PC-3 (cell line): ENCODE measurements around the gene BAIAP2L2. TPM values are rescaled to one million over a fixed set of nuclear protein-coding genes. Genes with fewer than 3 reads are reported as not detected.
"Not testable (repeated sequence)": the region's sequence is repeated elsewhere in the genome, so short reads cannot be mapped to it uniquely, and the experiment has no call there.

Experiments used
- ATAC-seq: fragments of 200-7000 bp; cut with Tn5 transposase; 2 replicates; pipeline ENCODE4 v1.9.1; 2020; ENCODE audit warnings: mild to moderate bottlenecking, moderate library complexity
- BruUV-seq: library from RNA; stranded (reverse); fragments of 400-500 nt; replicated peaks from 2 replicates; lab custom pipeline; 2021; lab: Mats Ljungman, UMichigan
- CTCF ChIA-PET: fragments of 300-600 bp; sonication (Branson Sonifier 250); formaldehyde crosslinking; loops from one replicate; lab custom pipeline; 2022; ENCODE audit warnings: antibody characterized with exemption; lab: Charles Lee
- POLR2A ChIA-PET: fragments of 300-600 bp; sonication (Branson Sonifier 250); formaldehyde crosslinking; loops from one replicate; lab custom pipeline; 2022; ENCODE audit warnings: antibody characterized with exemption; ENCODE audit not compliant: unreplicated experiment; lab: Charles Lee
- DNase-seq: peaks from one replicate; pipeline ENCODE4 v3.0.0-alpha.2; 2015
- H2AFZ ChIP-seq: fragments of 300-600 bp; sonication (generic); 2 replicates; pipeline ENCODE4 v1.6.0; 2016; ENCODE audit warnings: antibody characterized with exemption, low read length
- H3F3A ChIP-seq: fragments of 300-600 bp; sonication (generic); one replicate; pipeline ENCODE4 v1.6.0; 2017; ENCODE audit warnings: antibody characterized with exemption, low read length, control low read depth, mild to moderate bottlenecking; ENCODE audit not compliant: unreplicated experiment
- H3K27ac ChIP-seq: fragments of 300-600 bp; sonication (generic); 2 replicates; pipeline ENCODE4 v1.5.1; 2016; ENCODE audit warnings: mild to moderate bottlenecking, low read length
- H3K27me3 ChIP-seq: fragments of 300-600 bp; sonication (generic); 2 replicates; pipeline ENCODE4 v1.6.1; 2016; ENCODE audit warnings: low read length, mixed read lengths
- H3K36me3 ChIP-seq: fragments of 300-600 bp; sonication (generic); 2 replicates; pipeline ENCODE4 v1.6.1; 2016; ENCODE audit warnings: low read depth, mixed run types, low read length, mixed read lengths
- H3K4me1 ChIP-seq: fragments of 300-600 bp; sonication (generic); 2 replicates; pipeline ENCODE4 v1.5.1; 2016; ENCODE audit warnings: low read length; ENCODE audit not compliant: insufficient read depth
- H3K4me2 ChIP-seq: fragments of 300-600 bp; sonication (generic); 2 replicates; pipeline ENCODE4 v1.6.0; 2016; ENCODE audit warnings: low read length
- H3K4me3 ChIP-seq: fragments of 300-600 bp; sonication (generic); 2 replicates; pipeline ENCODE4 v1.5.1; 2016; ENCODE audit warnings: mild to moderate bottlenecking, low read length, mixed read lengths
- H3K79me2 ChIP-seq: fragments of 300-600 bp; sonication (generic); 2 replicates; pipeline ENCODE4 v1.6.1; 2017; ENCODE audit warnings: low read length, mixed read lengths
- H3K9ac ChIP-seq: fragments of 300-600 bp; sonication (generic); 2 replicates; pipeline ENCODE4 v1.6.0; 2016; ENCODE audit warnings: mild to moderate bottlenecking, low read length
- H3K9me2 ChIP-seq: fragments of 300-600 bp; sonication (generic); replicated peaks from 2 replicates; pipeline ENCODE4 v1.6.1; 2016; ENCODE audit warnings: mixed run types, low read length, mixed read lengths
- H3K9me3 ChIP-seq: fragments of 300-600 bp; sonication (generic); 2 replicates; pipeline ENCODE4 v1.6.1; 2016; ENCODE audit warnings: low read length, mixed read lengths
- H4K20me1 ChIP-seq: fragments of 300-600 bp; sonication (generic); 2 replicates; pipeline ENCODE4 v1.6.1; 2016; ENCODE audit warnings: low read length, mixed read lengths
- CTCF ChIP-seq: fragments of 300-600 bp; sonication (generic); conservative IDR thresholded peaks from 2 replicates; pipeline ENCODE4 v1.5.1; 2017; ENCODE audit warnings: antibody characterized with exemption, low read depth, mild to moderate bottlenecking, low read length
- EZH2 ChIP-seq: fragments of 300-600 bp; sonication (generic); IDR thresholded peaks from one replicate; pipeline ENCODE4 v1.6.1; 2017; ENCODE audit warnings: antibody characterized with exemption, mild to moderate bottlenecking, low read length; ENCODE audit not compliant: unreplicated experiment
- EZH2phosphoT487 ChIP-seq: fragments of 300-600 bp; sonication (generic); IDR thresholded peaks from 2 replicates; pipeline ENCODE4 v1.6.1; 2018; ENCODE audit warnings: mild to moderate bottlenecking, antibody characterized with exemption, low read length, borderline replicate concordance
- intact Hi-C: fragments of 100-400 bp; cut with micrococcal nuclease; formaldehyde crosslinking; loops from 2 replicates; pipeline ENCODE4 v1.9.0; 2023
- total RNA-seq: library from RNA; depleted of rRNA; stranded (reverse); fragments of >200 nt; gene quantifications from 2 replicates; pipeline ENCODE4 v1.2.3, GENCODE V29; 2014

Gene BAIAP2L2
- total RNA-seq, 1 experiment from 2014 or later, result 0.80 TPM

GRCh38 chr22:38153821-38154562 is 43.5 kb upstream of the BAIAP2L2 start:
- Histone ChIP-seq H3K4me3 (no peak overlapping the region), H3F3A (no peaks in the 10 kb centered on the region), H3K9me2 (no peaks in the 10 kb centered on the region), H3K27ac (no peak overlapping the region), H3K4me1 (no peaks in the 10 kb centered on the region), H3K9me3 (no peaks in the 10 kb centered on the region), H4K20me1 (no peaks in the 10 kb centered on the region), H2AFZ (no peak overlapping the region), H3K27me3 (no peaks in the 10 kb centered on the region), H3K79me2 (no peaks in the 10 kb centered on the region), H3K36me3 (no peaks in the 10 kb centered on the region), H3K4me2 (no peak overlapping the region), H3K9ac (no peak overlapping the region)
- no TSS peak for BruUV-seq
- TF ChIP-seq EZH2 (no peak), EZH2phosphoT487 (no peak), CTCF (0 out of 2 replicates have a peak, but pooled peaks have one; percentile 15)
- ChIA-PET CTCF (no interaction called here), POLR2A (no interaction called here)
- ATAC-seq, result no peak
- intact Hi-C loops, result no loop called here
- DNase-seq, result no peak

GRCh38 chr22:38151126-38151500 is 40.6 kb upstream of the BAIAP2L2 start:
- Histone ChIP-seq H3K4me3 (no peak overlapping the region), H3K4me1 (no peaks in the 10 kb centered on the region), H3K9me3 (no peaks in the 10 kb centered on the region), H2AFZ (no peak overlapping the region), H3K9ac (no peak overlapping the region), H3K27me3 (no peaks in the 10 kb centered on the region), H4K20me1 (no peaks in the 10 kb centered on the region), H3K36me3 (no peaks in the 10 kb centered on the region), H3K27ac (no peak overlapping the region), H3K9me2 (no peaks in the 10 kb centered on the region), H3K4me2 (no peak overlapping the region), H3K79me2 (no peaks in the 10 kb centered on the region), H3F3A (no peaks in the 10 kb centered on the region)
- ChIA-PET CTCF (no interaction called here), POLR2A (no interaction called here)
- no peak for TF ChIP-seq CTCF
- no peak for TF ChIP-seq EZH2
- TF ChIP-seq EZH2phosphoT487, result no peak
- no TSS peak for BruUV-seq
- ATAC-seq, result no peak
- intact Hi-C loops, result no loop called here
- no peak for DNase-seq

GRCh38 chr22:38148245-38148644 is 37.8 kb upstream of the BAIAP2L2 start:
- no peaks in the 10 kb centered on the region for H3K79me2 ChIP-seq
- peaks cover 6% of the 10 kb centered on the region for H3K4me1 ChIP-seq
- no peak overlapping the region for H3K27ac ChIP-seq
- DNase-seq (peak; percentile 37), ATAC-seq (0 out of 2 replicates have a peak, but pooled peaks have one; percentile 49)
- intact Hi-C loops, result no loop called here
- no peaks in the 10 kb centered on the region for H3K36me3 ChIP-seq
- no peak overlapping the region for H2AFZ ChIP-seq
- no peaks in the 10 kb centered on the region for H4K20me1 ChIP-seq
- no peak overlapping the region for H3K4me2 ChIP-seq
- no peaks in the 10 kb centered on the region for H3F3A ChIP-seq
- ChIA-PET POLR2A (no interaction called here), CTCF (no interaction called here)
- H3K4me3 ChIP-seq, result no peak overlapping the region
- TF ChIP-seq CTCF (no peak), EZH2 (no peak), EZH2phosphoT487 (no peak)
- H3K9me2 ChIP-seq, result no peaks in the 10 kb centered on the region
- no peaks in the 10 kb centered on the region for H3K9me3 ChIP-seq
- no peaks in the 10 kb centered on the region for H3K27me3 ChIP-seq
- BruUV-seq, result no TSS peak
- no peak overlapping the region for H3K9ac ChIP-seq

- H3K27ac ChIP-seq, H3K9ac ChIP-seq, H3K79me2 ChIP-seq, DNase-seq, H3F3A ChIP-seq, H3K4me3 ChIP-seq, POLR2A ChIA-PET, H3K4me2 ChIP-seq, H3K9me2 ChIP-seq, H3K27me3 ChIP-seq, H2AFZ ChIP-seq, ATAC-seq, BruUV-seq, H3K36me3 ChIP-seq, H3K9me3 ChIP-seq, intact Hi-C loops, H4K20me1 ChIP-seq: not testable (repeated sequence)
- CTCF ChIA-PET, result interaction anchor here (0.5 kb wide), 1 partner anchor 186 kb away, joined by 7 read pairs; no protein-coding TSS in a partner anchor
- peaks cover 12% of the 10 kb centered on the region for H3K4me1 ChIP-seq
Observed at GRCh38 chr22:38146166-38146565, 35.7 kb upstream of the BAIAP2L2 start.
